GM12891 (cell line): ENCODE data around the gene DENND1A.

Experiments used
- PAX5 ChIP-seq: IDR thresholded peaks from 2 replicates; pipeline ENCODE4 v1.6.1; 2011; ENCODE audit warnings: low read length, moderate library complexity, mild to moderate bottlenecking; ENCODE audit not compliant: insufficient read depth, severe bottlenecking
- POLR2AphosphoS5 ChIP-seq: IDR thresholded peaks from 2 replicates; pipeline ENCODE4 v1.6.1; 2011; ENCODE audit warnings: low read depth, low read length, control low read depth
- TAF1 ChIP-seq: IDR thresholded peaks from 2 replicates; pipeline ENCODE4 v1.6.1; 2011; ENCODE audit warnings: low read depth, low read length, control low read depth

GRCh38 chr9:123377211-123377971 lies 552.5 kb downstream of the DENND1A start:
- no peak for TF ChIP-seq POLR2AphosphoS5
- no peak for TF ChIP-seq PAX5
- TF ChIP-seq TAF1 = no peak
